ENCODE data around the gene EXOC3L1. TPM values are rescaled to one million over a fixed set of nuclear protein-coding genes. Genes with fewer than 3 reads are reported as not detected.

EXOC3L1 gene
- total and polyA plus RNA-seq, 2 of the 13 experiments (the other 11 are each of a cell fraction or from before 2014, with no cell fraction given), result 0.12 TPM; not detected in 1

DNA sequence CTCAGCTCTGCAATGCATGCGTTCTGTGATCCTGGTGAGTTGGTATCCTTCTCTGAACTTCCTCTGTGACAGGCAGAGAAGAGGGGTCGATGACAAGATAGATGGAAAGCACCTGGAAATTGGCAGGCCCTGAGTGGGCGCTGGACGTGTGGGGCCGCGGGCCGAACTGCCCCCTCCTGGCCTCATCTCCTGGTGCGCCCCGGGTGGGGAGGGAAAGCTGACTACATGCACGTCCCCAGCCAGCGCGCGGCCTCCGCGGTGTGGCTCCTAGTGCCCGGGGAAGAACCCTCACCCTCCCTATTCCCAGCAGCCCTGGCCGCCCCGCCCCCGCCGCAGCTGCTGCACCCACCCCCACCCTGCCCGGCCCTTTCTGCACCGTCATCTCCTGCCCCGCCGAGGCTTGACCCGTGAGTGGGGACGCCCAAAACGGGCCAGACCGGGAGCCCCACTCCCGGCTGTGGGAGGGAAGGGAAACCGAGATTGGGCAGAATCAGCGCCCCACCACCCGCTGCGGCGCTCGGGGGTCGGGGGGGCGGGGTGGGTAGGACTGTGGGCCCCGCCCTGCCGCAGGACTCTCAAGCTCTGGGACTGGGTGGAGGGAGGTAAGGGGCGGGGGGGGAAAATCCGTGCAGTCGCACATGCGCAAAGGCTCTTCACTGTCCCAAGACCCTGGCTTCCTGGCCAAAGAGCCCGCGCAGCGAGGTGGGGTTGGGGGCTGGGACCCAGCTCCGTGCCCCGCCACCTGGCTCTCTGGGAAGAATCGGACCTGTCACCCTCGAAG is 19.6 kb downstream of the EXOC3L1 start, which contains the start of gene NOL3 (continued):
- TF ChIP-seq, protein P1, sequence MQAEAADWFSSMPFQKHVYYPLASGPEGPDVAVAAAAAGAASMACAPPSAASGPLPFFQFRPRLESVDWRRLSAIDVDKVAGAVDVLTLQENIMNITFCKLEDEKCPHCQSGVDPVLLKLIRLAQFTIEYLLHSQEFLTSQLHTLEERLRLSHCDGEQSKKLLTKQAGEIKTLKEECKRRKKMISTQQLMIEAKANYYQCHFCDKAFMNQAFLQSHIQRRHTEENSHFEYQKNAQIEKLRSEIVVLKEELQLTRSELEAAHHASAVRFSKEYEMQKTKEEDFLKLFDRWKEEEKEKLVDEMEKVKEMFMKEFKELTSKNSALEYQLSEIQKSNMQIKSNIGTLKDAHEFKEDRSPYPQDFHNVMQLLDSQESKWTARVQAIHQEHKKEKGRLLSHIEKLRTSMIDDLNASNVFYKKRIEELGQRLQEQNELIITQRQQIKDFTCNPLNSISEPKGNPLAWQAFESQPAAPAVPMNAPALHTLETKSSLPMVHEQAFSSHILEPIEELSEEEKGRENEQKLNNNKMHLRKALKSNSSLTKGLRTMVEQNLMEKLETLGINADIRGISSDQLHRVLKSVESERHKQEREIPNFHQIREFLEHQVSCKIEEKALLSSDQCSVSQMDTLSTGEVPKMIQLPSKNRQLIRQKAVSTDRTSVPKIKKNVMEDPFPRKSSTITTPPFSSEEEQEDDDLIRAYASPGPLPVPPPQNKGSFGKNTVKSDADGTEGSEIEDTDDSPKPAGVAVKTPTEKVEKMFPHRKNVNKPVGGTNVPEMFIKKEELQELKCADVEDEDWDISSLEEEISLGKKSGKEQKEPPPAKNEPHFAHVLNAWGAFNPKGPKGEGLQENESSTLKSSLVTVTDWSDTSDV (CRISPR knock-in tag; IDR thresholded peaks at IDR 0.05), result no peak
- TF ChIP-seq, protein P2, sequence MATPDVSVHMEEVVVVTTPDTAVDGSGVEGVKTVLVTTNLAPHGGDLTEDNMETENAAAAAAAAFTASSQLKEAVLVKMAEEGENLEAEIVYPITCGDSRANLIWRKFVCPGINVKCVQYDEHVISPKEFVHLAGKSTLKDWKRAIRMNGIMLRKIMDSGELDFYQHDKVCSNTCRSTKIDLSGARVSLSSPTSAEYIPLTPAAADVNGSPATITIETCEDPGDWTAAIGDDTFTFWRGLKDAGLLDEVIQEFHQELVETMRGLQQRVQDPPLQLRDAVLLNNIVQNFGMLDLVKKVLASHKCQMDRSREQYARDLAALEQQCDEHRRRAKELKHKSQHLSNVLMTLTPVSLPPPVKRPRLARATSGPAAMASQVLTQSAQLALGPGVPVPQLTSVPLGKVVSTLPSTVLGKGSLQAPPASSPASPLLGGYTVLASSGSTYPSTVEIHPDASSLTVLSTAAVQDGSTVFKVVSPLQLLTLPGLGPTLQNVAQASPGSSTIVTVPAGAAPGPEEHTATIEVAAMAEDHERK (CRISPR knock-in tag; IDR thresholded peaks at IDR 0.05; ENCODE audit: low read depth), result no peak
- peak; percentile 18; the same call in 1 of the 2 replicates for TF ChIP-seq MAFF (IDR thresholded peaks at IDR 0.05; ENCODE audit: low read depth, low read length)
- 0 out of 2 replicates have a peak, but pooled peaks have one; percentile 11 for TF ChIP-seq ZZZ3 (CRISPR knock-in tag; IDR thresholded peaks at IDR 0.05; ENCODE audit: borderline replicate concordance)
- TF ChIP-seq ZNF703 (CRISPR knock-in tag; IDR thresholded peaks at IDR 0.05; ENCODE audit: borderline replicate concordance), result no peak
- TF ChIP-seq NCOA1 (CRISPR knock-in tag; IDR thresholded peaks at IDR 0.05), result 0 out of 2 replicates have a peak, but pooled peaks have one; percentile 58
- TF ChIP-seq, protein P3, sequence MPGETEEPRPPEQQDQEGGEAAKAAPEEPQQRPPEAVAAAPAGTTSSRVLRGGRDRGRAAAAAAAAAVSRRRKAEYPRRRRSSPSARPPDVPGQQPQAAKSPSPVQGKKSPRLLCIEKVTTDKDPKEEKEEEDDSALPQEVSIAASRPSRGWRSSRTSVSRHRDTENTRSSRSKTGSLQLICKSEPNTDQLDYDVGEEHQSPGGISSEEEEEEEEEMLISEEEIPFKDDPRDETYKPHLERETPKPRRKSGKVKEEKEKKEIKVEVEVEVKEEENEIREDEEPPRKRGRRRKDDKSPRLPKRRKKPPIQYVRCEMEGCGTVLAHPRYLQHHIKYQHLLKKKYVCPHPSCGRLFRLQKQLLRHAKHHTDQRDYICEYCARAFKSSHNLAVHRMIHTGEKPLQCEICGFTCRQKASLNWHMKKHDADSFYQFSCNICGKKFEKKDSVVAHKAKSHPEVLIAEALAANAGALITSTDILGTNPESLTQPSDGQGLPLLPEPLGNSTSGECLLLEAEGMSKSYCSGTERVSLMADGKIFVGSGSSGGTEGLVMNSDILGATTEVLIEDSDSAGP (CRISPR knock-in tag; IDR thresholded peaks at IDR 0.05; ENCODE audit: borderline replicate concordance), result no peak; the same call in none of the 2 replicates
- TF ChIP-seq HNRNPL (IDR thresholded peaks at IDR 0.05; ENCODE audit: low read depth, low read length), result 0 out of 2 replicates have a peak, but pooled peaks have one; percentile 20
- TF ChIP-seq SKI (IDR thresholded peaks at IDR 0.05; ENCODE audit: partially characterized antibody), result peak; percentile 6
- peak; percentile 5; the same call in 1 of the 2 replicates for TF ChIP-seq ZNF788 (CRISPR knock-in tag; IDR thresholded peaks at IDR 0.05; ENCODE audit: borderline replicate concordance)
- peak; percentile 54; the same call in 1 of the 2 replicates for TF ChIP-seq ZNF296 (CRISPR knock-in tag; conservative IDR thresholded peaks at IDR 0.05)
- no peak for TF ChIP-seq GTF2F1 (IDR thresholded peaks at IDR 0.05; ENCODE audit: low read length)
- TF ChIP-seq, protein P4, sequence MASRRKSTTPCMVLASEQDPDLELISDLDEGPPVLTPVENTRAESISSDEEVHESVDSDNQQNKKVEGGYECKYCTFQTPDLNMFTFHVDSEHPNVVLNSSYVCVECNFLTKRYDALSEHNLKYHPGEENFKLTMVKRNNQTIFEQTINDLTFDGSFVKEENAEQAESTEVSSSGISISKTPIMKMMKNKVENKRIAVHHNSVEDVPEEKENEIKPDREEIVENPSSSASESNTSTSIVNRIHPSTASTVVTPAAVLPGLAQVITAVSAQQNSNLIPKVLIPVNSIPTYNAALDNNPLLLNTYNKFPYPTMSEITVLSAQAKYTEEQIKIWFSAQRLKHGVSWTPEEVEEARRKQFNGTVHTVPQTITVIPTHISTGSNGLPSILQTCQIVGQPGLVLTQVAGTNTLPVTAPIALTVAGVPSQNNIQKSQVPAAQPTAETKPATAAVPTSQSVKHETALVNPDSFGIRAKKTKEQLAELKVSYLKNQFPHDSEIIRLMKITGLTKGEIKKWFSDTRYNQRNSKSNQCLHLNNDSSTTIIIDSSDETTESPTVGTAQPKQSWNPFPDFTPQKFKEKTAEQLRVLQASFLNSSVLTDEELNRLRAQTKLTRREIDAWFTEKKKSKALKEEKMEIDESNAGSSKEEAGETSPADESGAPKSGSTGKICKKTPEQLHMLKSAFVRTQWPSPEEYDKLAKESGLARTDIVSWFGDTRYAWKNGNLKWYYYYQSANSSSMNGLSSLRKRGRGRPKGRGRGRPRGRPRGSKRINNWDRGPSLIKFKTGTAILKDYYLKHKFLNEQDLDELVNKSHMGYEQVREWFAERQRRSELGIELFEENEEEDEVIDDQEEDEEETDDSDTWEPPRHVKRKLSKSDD (CRISPR knock-in tag; IDR thresholded peaks at IDR 0.05; ENCODE audit: low read depth), result no peak
- TF ChIP-seq, protein P5, sequence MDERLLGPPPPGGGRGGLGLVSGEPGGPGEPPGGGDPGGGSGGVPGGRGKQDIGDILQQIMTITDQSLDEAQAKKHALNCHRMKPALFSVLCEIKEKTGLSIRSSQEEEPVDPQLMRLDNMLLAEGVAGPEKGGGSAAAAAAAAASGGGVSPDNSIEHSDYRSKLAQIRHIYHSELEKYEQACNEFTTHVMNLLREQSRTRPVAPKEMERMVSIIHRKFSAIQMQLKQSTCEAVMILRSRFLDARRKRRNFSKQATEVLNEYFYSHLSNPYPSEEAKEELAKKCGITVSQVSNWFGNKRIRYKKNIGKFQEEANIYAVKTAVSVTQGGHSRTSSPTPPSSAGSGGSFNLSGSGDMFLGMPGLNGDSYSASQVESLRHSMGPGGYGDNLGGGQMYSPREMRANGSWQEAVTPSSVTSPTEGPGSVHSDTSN (CRISPR knock-in tag; IDR thresholded peaks at IDR 0.05), result no peak
- TF ChIP-seq, protein P6, sequence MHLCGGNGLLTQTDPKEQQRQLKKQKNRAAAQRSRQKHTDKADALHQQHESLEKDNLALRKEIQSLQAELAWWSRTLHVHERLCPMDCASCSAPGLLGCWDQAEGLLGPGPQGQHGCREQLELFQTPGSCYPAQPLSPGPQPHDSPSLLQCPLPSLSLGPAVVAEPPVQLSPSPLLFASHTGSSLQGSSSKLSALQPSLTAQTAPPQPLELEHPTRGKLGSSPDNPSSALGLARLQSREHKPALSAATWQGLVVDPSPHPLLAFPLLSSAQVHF (CRISPR knock-in tag; IDR thresholded peaks at IDR 0.05), result no peak
- TF ChIP-seq SP5 (CRISPR knock-in tag; IDR thresholded peaks at IDR 0.05; ENCODE audit: borderline replicate concordance, low read depth), result peak; percentile 57
- TF ChIP-seq EEA1 (CRISPR knock-in tag; IDR thresholded peaks at IDR 0.05; ENCODE audit: borderline replicate concordance), result peak; percentile 90; the same call in 1 of the 2 replicates

All from HepG2 (cell line).